H1 (cell line): ENCODE measurements around the gene ZSCAN20. TPM values are rescaled to one million over a fixed set of nuclear protein-coding genes. Genes with fewer than 3 reads are reported as not detected.

ENCODE experiments used
- CTCF ChIA-PET: fragments of 300-600 bp; sonication (Branson Sonifier 250); formaldehyde crosslinking; loops from one replicate; lab custom pipeline; 2021; ENCODE audit not compliant: partially characterized antibody; lab: Charles Lee
- POLR2A ChIA-PET: fragments of 300-600 bp; sonication (Branson Sonifier 250); formaldehyde crosslinking; loops from one replicate; lab custom pipeline; 2021; ENCODE audit warnings: inconsistent platforms; ENCODE audit not compliant: partially characterized antibody; lab: Charles Lee
- DNase-seq, 2 experiments: peaks; one replicate each; pipeline versions ENCODE4 v3.0.0 to v3.0.0-alpha.2; 2010 to 2022; ENCODE audit warnings: low spot score in 2 of 2, low read depth in 1 of 2, mixed read lengths in 1 of 2
- FAIRE-seq: peaks from 2 replicates; lab custom pipeline; 2011; peaks lifted over from hg19 to GRCh38; lab: Jason Lieb, UNC
- H2AFZ ChIP-seq: 2 replicates; pipeline ENCODE4 v1.8.1; 2012; ENCODE audit warnings: low read length, inconsistent platforms
- H2AK5ac ChIP-seq: 2 replicates; pipeline ENCODE4 v1.6.1; 2013; ENCODE audit warnings: low read depth, low read length
- H2BK120ac ChIP-seq: replicated peaks from 2 replicates; pipeline ENCODE3; 2013; ENCODE audit warnings: low read depth, low read length, inconsistent platforms
- H2BK12ac ChIP-seq: 2 replicates; pipeline ENCODE4 v1.6.1; 2013; ENCODE audit warnings: low read depth, low read length
- H2BK15ac ChIP-seq: 2 replicates; pipeline ENCODE4 v1.6.1; 2013; ENCODE audit warnings: low read length
- H2BK20ac ChIP-seq: 2 replicates; pipeline ENCODE4 v1.6.1; 2013; ENCODE audit warnings: low read length
- H2BK5ac ChIP-seq: 2 replicates; pipeline ENCODE4 v1.6.1; 2013; ENCODE audit warnings: low read depth, low read length
- H3K14ac ChIP-seq: 2 replicates; pipeline ENCODE4 v1.6.1; 2013; ENCODE audit warnings: inconsistent platforms; ENCODE audit not compliant: insufficient read length
- H3K18ac ChIP-seq: 2 replicates; pipeline ENCODE4 v1.6.1; 2013; ENCODE audit warnings: low read length; ENCODE audit errors: extremely low read depth
- H3K23ac ChIP-seq: 2 replicates; pipeline ENCODE4 v1.6.1; 2013; ENCODE audit warnings: inconsistent platforms; ENCODE audit not compliant: insufficient read length
- H3K23me2 ChIP-seq: 2 replicates; pipeline ENCODE4 v1.6.1; 2013; ENCODE audit warnings: low read depth, low read length
- H3K27ac ChIP-seq: 2 replicates; pipeline ENCODE4 v1.6.1; 2011; ENCODE audit warnings: low read depth, low read length, inconsistent platforms
- H3K27me3 ChIP-seq, 4 experiments: replicated peaks in 1 of 4; 1 replicate in 1 of 4; 2 replicates in 3 of 4; pipeline versions ENCODE4 v1.6.1 to v1.8.1; 2011 to 2013; ENCODE audit warnings: low read length in 3 of 4, mild to moderate bottlenecking in 3 of 4, inconsistent platforms in 2 of 4, mixed read lengths in 2 of 4, moderate library complexity in 1 of 4; ENCODE audit not compliant: control insufficient read depth in 3 of 4, insufficient read depth in 3 of 4; ENCODE audit errors: extremely low read depth in 1 of 4
- H3K36me3 ChIP-seq, 4 experiments: 2 replicates each; pipeline versions ENCODE4 v1.6.1 to v1.8.1; 2011 to 2013; ENCODE audit warnings: mild to moderate bottlenecking in 4 of 4, low read length in 3 of 4, moderate library complexity in 2 of 4, control low read depth in 1 of 4, inconsistent platforms in 1 of 4; ENCODE audit not compliant: insufficient read depth in 4 of 4, control insufficient read depth in 2 of 4
- H3K4ac ChIP-seq: replicated peaks from 2 replicates; pipeline ENCODE3; 2013; ENCODE audit warnings: low read length, low read depth, mixed read lengths, inconsistent platforms; ENCODE audit not compliant: insufficient read length
- H3K4me1 ChIP-seq, 4 experiments: replicated peaks in 1 of 4; 1 replicate in 1 of 4; 2 replicates in 3 of 4; pipeline versions ENCODE4 v1.6.1 to v1.8.1; 2011 to 2013; ENCODE audit warnings: low read length in 3 of 4, inconsistent platforms in 2 of 4, mixed read lengths in 1 of 4; ENCODE audit not compliant: insufficient read depth in 4 of 4, control insufficient read depth in 3 of 4
- H3K4me2 ChIP-seq, 2 experiments: 2 replicates each; pipeline versions ENCODE4 v1.6.1 to v1.8.1; 2011 to 2013; ENCODE audit warnings: low read depth in 2 of 2, low read length in 2 of 2, control low read depth in 1 of 2, inconsistent platforms in 1 of 2, mild to moderate bottlenecking in 1 of 2; ENCODE audit not compliant: insufficient read depth in 1 of 2
- H3K4me3 ChIP-seq, 4 experiments: fragments of 200-600, 300-600 bp in 1 of 4; sonication (generic), shearing (Covaris generic), sonication (Bioruptor Twin) in 1 of 4; 2 replicates each; pipeline versions ENCODE4 v1.5.1 to v1.8.1; 2011 to 2016; ENCODE audit warnings: low read length in 4 of 4, low read depth in 3 of 4, control low read depth in 2 of 4, inconsistent platforms in 2 of 4, mild to moderate bottlenecking in 2 of 4, mixed read lengths in 1 of 4, moderate library complexity in 1 of 4; ENCODE audit not compliant: insufficient read depth in 2 of 4; ENCODE audit errors: extremely low read depth in 1 of 4
- H3K56ac ChIP-seq: replicated peaks from 2 replicates; pipeline ENCODE3; 2013; ENCODE audit warnings: low read depth, mild to moderate bottlenecking, mixed read lengths, low read length, inconsistent platforms; ENCODE audit not compliant: insufficient read length
- H3K79me1 ChIP-seq: 2 replicates; pipeline ENCODE4 v1.6.1; 2013; ENCODE audit warnings: low read depth, low read length, control low read depth
- H3K79me2 ChIP-seq, 2 experiments: 2 replicates each; pipeline versions ENCODE4 v1.6.1 to v1.8.1; 2012 to 2013; ENCODE audit warnings: low read length in 2 of 2, mild to moderate bottlenecking in 2 of 2, inconsistent platforms in 1 of 2; ENCODE audit not compliant: insufficient read depth in 2 of 2, control insufficient read depth in 1 of 2
- H3K9ac ChIP-seq, 4 experiments: replicated peaks in 1 of 4; 1 replicate in 1 of 4; 2 replicates in 3 of 4; pipeline versions ENCODE4 v1.6.1 to v1.8.1; 2011 to 2013; ENCODE audit warnings: low read depth in 3 of 4, low read length in 3 of 4, control low read depth in 2 of 4, mild to moderate bottlenecking in 2 of 4, moderate library complexity in 2 of 4, inconsistent platforms in 1 of 4; ENCODE audit errors: extremely low read depth in 1 of 4
- H3K9me3 ChIP-seq, 2 experiments: 2 replicates each; pipeline versions ENCODE4 v1.6.1 to v1.8.1; 2012 to 2013; ENCODE audit warnings: mild to moderate bottlenecking in 2 of 2, moderate library complexity in 2 of 2, control low read depth in 1 of 2, inconsistent platforms in 1 of 2, low read depth in 1 of 2, low read length in 1 of 2, mixed read lengths in 1 of 2; ENCODE audit not compliant: insufficient read depth in 2 of 2
- H4K20me1 ChIP-seq, 2 experiments: replicated peaks in 1 of 2; 2 replicates each; pipeline versions ENCODE3 to v1.8.1; 2011 to 2013; ENCODE audit warnings: inconsistent platforms in 2 of 2, low read length in 2 of 2, mild to moderate bottlenecking in 1 of 2; ENCODE audit not compliant: insufficient read depth in 2 of 2, control insufficient read depth in 1 of 2
- H4K5ac ChIP-seq: 2 replicates; pipeline ENCODE4 v1.6.1; 2013; ENCODE audit warnings: low read length, low read depth, mixed read lengths, inconsistent platforms; ENCODE audit not compliant: insufficient read length
- H4K8ac ChIP-seq: 2 replicates; pipeline ENCODE4 v1.8.0; 2013; ENCODE audit warnings: mild to moderate bottlenecking, moderate library complexity, low read length, inconsistent platforms; ENCODE audit not compliant: insufficient read depth; ENCODE audit errors: extremely low read depth
- H4K91ac ChIP-seq: replicated peaks from 2 replicates; pipeline ENCODE3; 2013; ENCODE audit warnings: low read length, mixed read lengths, inconsistent platforms; ENCODE audit not compliant: insufficient read length
- BACH1 ChIP-seq: IDR thresholded peaks from 2 replicates; pipeline ENCODE4 v1.6.1; 2012; ENCODE audit warnings: low read length, improper control_type of control experiment
- CEBPB ChIP-seq: IDR thresholded peaks from 2 replicates; pipeline ENCODE4 v1.6.1; 2012; ENCODE audit warnings: low read depth, low read length
- CHD2 ChIP-seq: IDR thresholded peaks from 2 replicates; pipeline ENCODE4 v1.6.1; 2012; ENCODE audit warnings: low read length, improper control_type of control experiment
- CREB1 ChIP-seq: IDR thresholded peaks from 2 replicates; pipeline ENCODE4 v1.6.1; 2012; ENCODE audit warnings: inconsistent platforms
- GABPA ChIP-seq: IDR thresholded peaks from 2 replicates; pipeline ENCODE4 v1.6.1; 2011; ENCODE audit warnings: mild to moderate bottlenecking, low read length, moderate library complexity, borderline replicate concordance; ENCODE audit not compliant: insufficient read depth
- JUN ChIP-seq: IDR thresholded peaks from 2 replicates; pipeline ENCODE4 v1.6.1; 2011; ENCODE audit warnings: low read depth, mild to moderate bottlenecking, improper control_type of control experiment, low read length
- JUND ChIP-seq: IDR thresholded peaks from 2 replicates; pipeline ENCODE4 v1.6.1; 2011; ENCODE audit warnings: mild to moderate bottlenecking, improper control_type of control experiment, low read length
- KDM4A ChIP-seq: IDR thresholded peaks from one replicate; pipeline ENCODE4 v1.7.1; 2012; ENCODE audit warnings: low read depth, mild to moderate bottlenecking, moderate library complexity, low read length, inconsistent platforms; ENCODE audit not compliant: severe bottlenecking
- POLR2A ChIP-seq, 2 experiments: IDR thresholded peaks; 1 replicate in 1 of 2; 2 replicates in 1 of 2; pipeline ENCODE4 v1.6.1; 2011; ENCODE audit warnings: low read depth in 2 of 2, low read length in 2 of 2, mild to moderate bottlenecking in 2 of 2; ENCODE audit errors: control extremely low read depth in 1 of 2
- RAD21 ChIP-seq, 2 experiments: IDR thresholded peaks in 1 of 2; conservative IDR thresholded peaks in 1 of 2; 2 replicates each; pipeline ENCODE4 v1.6.1; 2011; ENCODE audit warnings: low read depth in 2 of 2, low read length in 2 of 2, improper control_type of control experiment in 1 of 2, inconsistent platforms in 1 of 2, mild to moderate bottlenecking in 1 of 2, moderate library complexity in 1 of 2
- RNF2 ChIP-seq: fragments of 200-900, 300-1000 bp; sonication (generic); IDR thresholded peaks from 2 replicates; pipeline ENCODE4 v1.7.1; 2016; ENCODE audit warnings: borderline replicate concordance, low read depth, mild to moderate bottlenecking, antibody characterized with exemption, low read length; ENCODE audit not compliant: poor library complexity, severe bottlenecking; ENCODE audit errors: missing control alignments
- SAP30 ChIP-seq: fragments of 300-600 bp; sonication (generic); IDR thresholded peaks from 2 replicates; pipeline ENCODE4 v1.7.1; 2012; ENCODE audit warnings: low read length, moderate library complexity, mild to moderate bottlenecking, inconsistent platforms; ENCODE audit not compliant: insufficient read depth, insufficient replicate concordance
- SP2 ChIP-seq: IDR thresholded peaks from 2 replicates; pipeline ENCODE4 v1.6.1; 2012; ENCODE audit warnings: mild to moderate bottlenecking, low read length, inconsistent platforms
- SRF ChIP-seq: IDR thresholded peaks from 2 replicates; pipeline ENCODE4 v1.6.1; 2011; ENCODE audit warnings: mild to moderate bottlenecking, low read depth, low read length, moderate library complexity
- SUZ12 ChIP-seq: fragments of 200-600 bp; sonication (generic); IDR thresholded peaks from 2 replicates; pipeline ENCODE4 v1.6.1; 2012; ENCODE audit warnings: mild to moderate bottlenecking, inconsistent platforms, low read length, moderate library complexity, mixed read lengths
- WGBS, 2 experiments: shearing (Covaris generic) in 1 of 2; methylation state at CpG; one replicate each; pipeline versions ENCODE4 v1.1.6 to v1.1.7; 2013 to 2015; ENCODE audit warnings: low lambda C conversion rate in 2 of 2, mixed read lengths in 2 of 2, inconsistent platforms in 1 of 2, low coverage in 1 of 2, missing lambda C conversion rate in 1 of 2; ENCODE audit not compliant: insufficient replicate concordance in 2 of 2, insufficient coverage in 1 of 2, insufficient read length in 1 of 2; ENCODE audit errors: extremely low coverage in 1 of 2, missing lambda C conversion rate in 1 of 2; 5-methylcytosine and 5-hydroxymethylcytosine counted together
- polyA plus RNA-seq, 7 experiments: library from polyadenylated mRNA; depleted of rRNA in 3 of 7; stranded (reverse) in 5 of 7; unstranded in 2 of 7; fragments of >200 nt in 5 of 7; fragments of 200-250 nt in 2 of 7; gene quantifications; 1 replicate in 5 of 7; 2 replicates in 1 of 7; 4 replicates in 1 of 7; pipeline versions ENCODE4 v1.2.1 to v1.2.3, GENCODE V29; 2011 to 2013; ENCODE audit warnings: missing spikeins in 2 of 7, mixed read lengths in 2 of 7
- total RNA-seq: library from RNA; stranded (reverse); fragmentation: NEBNext Ultra II Directional; extraction: Animal tissue kit (Norgen Biotek cat#: 25700); gene quantifications from 2 replicates; pipeline ENCODE4 v1.2.1, GENCODE V29; 2021

Gene ZSCAN20
- total and polyA plus RNA-seq, 2 of the 8 experiments (the other 6 are each of a cell fraction or from before 2014, with no cell fraction given) = 0.70 to 3.4 TPM

- Histone ChIP-seq H3K56ac (no peak overlapping the region), H3K18ac (no peak overlapping the region), H3K23ac (no peak overlapping the region), H2BK5ac (no peak overlapping the region), H3K79me2 (no peaks in the 10 kb centered on the region), H2BK120ac (no peak overlapping the region), H4K8ac (no peak overlapping the region), H3K4me3 (no peak overlapping the region), H2BK20ac (no peak overlapping the region), H3K4me2 (no peak overlapping the region), H3K4ac (no peak overlapping the region), H4K91ac (no peak overlapping the region), H2BK15ac (no peak overlapping the region), H3K27me3 (peaks cover 0 to 22% (median 14%) of the 10 kb centered on the region in 4 experiments; a peak in 5 of 7 replicates), H3K14ac (no peak overlapping the region), H3K9me3 (no peaks in the 10 kb centered on the region), H3K23me2 (peaks cover 5% of the 10 kb centered on the region; the same call in 1 of the 2 replicates), H3K36me3 (no peaks in the 10 kb centered on the region), H4K5ac (no peak overlapping the region), H4K20me1 (no peaks in the 10 kb centered on the region), H2AFZ (no peak overlapping the region), H3K9ac (no peak overlapping the region), H2AK5ac (no peak overlapping the region), H2BK12ac (no peak overlapping the region), H3K4me1 (peaks cover 0 to 22% (median 7%) of the 10 kb centered on the region in 4 experiments), H3K27ac (no peak overlapping the region), H3K79me1 (no peaks in the 10 kb centered on the region; the same call in 1 of the 2 replicates)
- DNase-seq (no peak), FAIRE-seq (no peak)
- ChIA-PET CTCF (interaction anchor here (0.8 to 1.2 kb wide), 2 partner anchors 12 to 42 kb away, joined by 3 to 5 read pairs; no protein-coding TSS in a partner anchor), POLR2A (no interaction called here)
- WGBS, 2 experiments = 93% methylated on average over 3 of the region's 3 CpGs; no CpG with 5 or more reads in 1 of the 2 experiments
- TF ChIP-seq POLR2A (IDR thresholded peaks at IDR 0.05; ENCODE audit: control extremely low read depth in 1 of 2, low read depth in 2 of 2, low read length in 2 of 2) = no peak
- TF ChIP-seq BACH1 = no peak
- no peak for TF ChIP-seq SRF
- TF ChIP-seq CREB1 = no peak
- no peak for TF ChIP-seq SP2
- TF ChIP-seq CEBPB = no peak
- TF ChIP-seq JUN = no peak
- TF ChIP-seq RNF2 = no peak
- no peak for TF ChIP-seq CHD2
- no peak for TF ChIP-seq KDM4A
- TF ChIP-seq RAD21 (IDR thresholded peaks at IDR 0.05 in 1 of 2, conservative IDR thresholded peaks at IDR 0.05 in 1 of 2; ENCODE audit: low read depth in 2 of 2, low read length in 2 of 2) = no peak
- no peak for TF ChIP-seq GABPA
- no peak for TF ChIP-seq SAP30
- TF ChIP-seq JUND = no peak
- TF ChIP-seq SUZ12 = no peak
These were observed 45.5 kb upstream of the ZSCAN20 start for GRCh38 chr1:33426916-33427315.
